Measurements from ENCODE around the gene WIPF2.

Gene WIPF2

DNA sequence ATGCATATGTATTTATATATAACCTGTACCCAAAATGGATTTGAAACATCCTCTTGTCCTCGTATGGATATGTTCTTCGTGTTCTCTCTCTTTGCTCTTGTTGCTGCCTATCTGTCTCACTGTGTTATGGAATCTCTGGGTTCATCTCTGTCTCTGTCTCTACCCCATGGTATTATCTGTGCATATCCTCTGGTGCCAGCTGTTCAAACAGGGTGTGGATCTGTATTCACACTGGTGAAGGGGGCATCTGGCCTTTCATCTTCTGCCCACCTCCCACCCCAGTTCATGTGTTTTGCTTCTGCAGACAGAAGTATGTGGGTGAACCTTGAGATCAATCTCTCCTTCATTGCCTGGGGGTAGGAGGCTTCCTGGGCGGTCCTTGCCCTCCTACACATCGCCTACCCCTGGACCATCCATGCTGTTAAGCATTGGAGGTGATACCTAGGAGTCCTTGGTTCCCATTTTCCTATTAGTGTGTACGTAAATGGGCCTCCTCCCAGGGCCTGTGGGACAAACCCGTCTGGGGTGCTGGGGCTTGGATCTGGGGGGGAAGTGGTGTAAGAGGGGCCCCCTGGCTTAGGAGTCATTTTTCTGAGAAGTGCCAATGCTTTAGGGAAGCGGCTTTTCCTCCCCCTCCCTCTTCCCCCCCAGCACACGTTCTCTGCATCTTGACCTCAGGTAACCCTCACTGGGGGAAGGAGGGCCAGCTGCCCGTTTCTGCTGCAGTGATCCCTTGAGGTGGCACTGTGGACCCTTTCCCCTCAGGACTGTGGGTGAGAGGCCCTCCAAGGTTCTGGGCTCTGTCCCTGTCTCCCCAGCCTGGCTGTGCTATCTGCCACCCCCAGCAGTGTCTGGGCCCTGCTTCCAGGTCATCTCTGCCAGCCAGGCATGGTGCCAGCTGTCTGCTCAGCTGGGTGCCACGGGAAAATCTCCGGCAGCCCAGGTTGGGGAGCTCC lies 111.0 kb downstream of the WIPF2 start:
- DNase-seq = peak; percentile 73

DNA sequence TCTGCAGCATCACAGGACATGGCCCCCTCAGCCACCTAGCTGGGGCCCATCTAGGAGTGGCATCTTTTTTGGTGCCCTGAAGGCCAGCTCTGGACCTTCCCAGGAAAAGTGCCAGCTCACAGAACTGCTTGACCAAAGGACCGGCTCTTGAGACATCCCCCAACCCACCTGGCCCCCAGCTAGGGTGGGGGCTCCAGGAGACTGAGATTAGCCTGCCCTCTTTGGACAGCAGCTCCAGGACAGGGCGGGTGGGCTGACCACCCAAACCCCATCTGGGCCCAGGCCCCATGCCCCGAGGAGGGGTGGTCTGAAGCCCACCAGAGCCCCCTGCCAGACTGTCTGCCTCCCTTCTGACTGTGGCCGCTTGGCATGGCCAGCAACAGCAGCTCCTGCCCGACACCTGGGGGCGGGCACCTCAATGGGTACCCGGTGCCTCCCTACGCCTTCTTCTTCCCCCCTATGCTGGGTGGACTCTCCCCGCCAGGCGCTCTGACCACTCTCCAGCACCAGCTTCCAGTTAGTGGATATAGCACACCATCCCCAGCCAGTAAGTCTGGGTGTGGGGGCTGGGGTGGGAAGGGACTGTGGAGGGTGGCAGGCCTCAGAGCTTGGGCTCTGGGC lies 111.9 kb downstream of the WIPF2 start:
- no peak for DNase-seq

DNA sequence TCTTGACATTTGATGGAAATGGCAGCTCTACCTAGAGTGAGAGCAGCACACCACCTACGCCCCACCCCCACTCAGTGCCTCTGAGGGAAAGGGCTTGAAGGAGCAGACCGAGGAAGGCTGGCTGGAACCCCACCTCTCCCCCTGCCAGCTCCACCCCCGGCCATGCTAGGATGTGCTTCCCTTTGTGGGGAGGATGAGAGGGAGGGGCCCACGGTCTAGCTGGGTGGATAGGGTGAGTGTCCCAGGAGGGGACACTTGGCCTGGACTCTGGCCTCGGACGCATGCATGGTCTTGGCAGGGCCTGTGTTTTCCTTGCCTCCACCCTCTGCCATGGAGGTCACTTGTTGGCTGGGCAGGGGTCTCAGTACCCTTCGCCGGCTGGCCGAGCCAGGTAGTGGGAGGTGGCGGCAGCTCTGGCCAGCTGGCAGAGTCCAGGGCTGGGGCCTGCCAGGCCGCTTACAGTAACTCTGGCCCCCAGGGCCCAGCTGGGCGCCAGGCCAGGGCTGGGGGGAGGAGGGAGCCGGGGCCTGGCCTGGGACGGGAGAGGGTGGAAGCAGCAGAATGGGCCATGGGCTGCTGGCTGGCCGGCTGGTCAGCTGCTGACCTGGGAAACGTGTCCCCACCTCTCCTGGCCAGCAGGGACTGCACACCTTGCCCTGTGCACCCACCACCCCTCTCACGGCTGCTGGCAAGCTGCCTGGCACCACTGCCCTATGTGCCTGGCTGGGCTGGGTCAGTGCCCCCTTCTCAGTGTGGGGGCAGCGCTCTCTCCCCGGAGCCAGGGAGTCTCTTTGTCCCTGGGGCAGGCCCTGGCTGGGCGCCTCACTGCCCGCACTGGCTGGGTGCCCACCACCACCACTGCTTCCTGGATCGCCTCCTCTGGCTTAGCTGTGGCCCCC lies 112.9 kb downstream of the WIPF2 start:
- no peak for DNase-seq
